Progenitor cell of endocrine pancreas (in vitro differentiated cells): ENCODE results near the gene RCE1. TPM values are rescaled to one million over a fixed set of nuclear protein-coding genes. Genes with fewer than 3 reads are reported as not detected.

Experiments used
- DNase-seq: peaks from one replicate; pipeline ENCODE4 v3.0.0; 2021; ENCODE audit warnings: low spot score; ENCODE audit not compliant: unreplicated experiment
- H3K27ac Mint-ChIP-seq: 2 replicates; pipeline ENCODE4 v1.8.0; 2021; ENCODE audit warnings: mild to moderate bottlenecking, moderate library complexity, mixed read lengths
- H3K27me3 Mint-ChIP-seq: 2 replicates; pipeline ENCODE4 v1.8.0; 2021; ENCODE audit warnings: mixed read lengths
- H3K36me3 Mint-ChIP-seq: 2 replicates; pipeline ENCODE4 v1.8.0; 2022; ENCODE audit warnings: mixed read lengths; ENCODE audit not compliant: insufficient read depth
- H3K4me1 Mint-ChIP-seq: 2 replicates; pipeline ENCODE4 v1.8.0; 2021; ENCODE audit warnings: low read depth, mixed read lengths
- H3K4me3 Mint-ChIP-seq: 2 replicates; pipeline ENCODE4 v1.8.0; 2021; ENCODE audit warnings: low read depth, mild to moderate bottlenecking, moderate library complexity, mixed read lengths
- H3K9me3 Mint-ChIP-seq: 2 replicates; pipeline ENCODE4 v1.8.0; 2021; ENCODE audit warnings: low read depth, mixed read lengths
- total RNA-seq: library from RNA; stranded (reverse); gene quantifications from 2 replicates; pipeline ENCODE4 v1.2.1, GENCODE V29; 2021
- TF ChIP-seq, protein P1 (sequence below): fragments of 200-600 bp; sonication (generic); IDR thresholded peaks from one replicate; pipeline ENCODE4 v1.5.0; 2021; ENCODE audit warnings: antibody characterized with exemption, mild to moderate bottlenecking; ENCODE audit not compliant: unreplicated experiment

The RCE1 gene
- total RNA-seq, 1 donor from 2014 or later = 33.3 TPM

DNA sequence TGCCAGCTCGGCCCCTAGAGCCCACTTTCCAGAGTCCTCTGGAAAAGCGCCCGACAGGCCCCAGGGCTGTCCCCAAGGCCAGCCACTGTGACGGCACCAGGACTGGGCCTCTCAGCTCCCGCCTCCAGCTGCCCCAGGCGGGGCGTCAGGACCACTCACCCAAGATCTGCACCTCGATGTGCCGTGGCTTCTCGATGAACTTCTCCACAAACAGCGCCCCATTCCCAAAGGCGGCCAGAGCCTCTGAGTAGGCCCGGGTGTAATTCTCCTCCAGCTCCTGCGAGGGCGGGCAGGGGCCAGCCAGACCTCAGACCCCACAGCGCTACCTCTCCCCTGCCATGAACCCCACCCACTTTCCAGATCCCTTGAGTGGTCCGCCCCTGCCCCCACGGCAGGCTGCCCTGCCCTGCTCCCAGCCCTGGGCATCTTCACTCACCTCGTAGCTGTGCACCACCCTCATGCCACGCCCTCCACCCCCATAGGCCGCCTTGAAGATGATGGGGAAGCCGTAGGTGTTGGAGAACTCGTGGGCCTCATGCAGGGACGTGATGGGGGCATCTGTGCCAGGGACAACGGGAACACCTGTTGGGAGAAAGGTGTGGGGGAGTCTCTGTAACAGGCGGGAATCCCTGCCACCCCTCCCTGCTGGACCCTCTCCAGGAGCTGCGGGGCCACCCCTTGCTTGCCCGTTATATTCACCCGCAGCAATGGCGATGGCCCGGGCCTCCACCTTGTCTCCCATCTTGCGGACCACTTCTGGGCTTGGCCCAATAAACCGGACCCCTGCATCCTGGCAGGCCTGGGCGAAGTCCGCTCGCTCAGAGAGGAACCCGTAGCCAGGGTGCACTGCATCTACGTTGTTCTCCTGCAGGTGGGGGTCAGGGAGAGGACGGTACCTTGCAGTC is 27.6 kb downstream of the RCE1 start:
- no peak for DNase-seq
- Mint-ChIP-seq H3K36me3 (no peaks in the 10 kb centered on the region), H3K4me3 (no peak overlapping the region), H3K27ac (no peak overlapping the region), H3K9me3 (no peaks in the 10 kb centered on the region), H3K4me1 (peaks cover 2% of the 10 kb centered on the region), H3K27me3 (peaks cover 17% of the 10 kb centered on the region)
- TF ChIP-seq, protein P1, sequence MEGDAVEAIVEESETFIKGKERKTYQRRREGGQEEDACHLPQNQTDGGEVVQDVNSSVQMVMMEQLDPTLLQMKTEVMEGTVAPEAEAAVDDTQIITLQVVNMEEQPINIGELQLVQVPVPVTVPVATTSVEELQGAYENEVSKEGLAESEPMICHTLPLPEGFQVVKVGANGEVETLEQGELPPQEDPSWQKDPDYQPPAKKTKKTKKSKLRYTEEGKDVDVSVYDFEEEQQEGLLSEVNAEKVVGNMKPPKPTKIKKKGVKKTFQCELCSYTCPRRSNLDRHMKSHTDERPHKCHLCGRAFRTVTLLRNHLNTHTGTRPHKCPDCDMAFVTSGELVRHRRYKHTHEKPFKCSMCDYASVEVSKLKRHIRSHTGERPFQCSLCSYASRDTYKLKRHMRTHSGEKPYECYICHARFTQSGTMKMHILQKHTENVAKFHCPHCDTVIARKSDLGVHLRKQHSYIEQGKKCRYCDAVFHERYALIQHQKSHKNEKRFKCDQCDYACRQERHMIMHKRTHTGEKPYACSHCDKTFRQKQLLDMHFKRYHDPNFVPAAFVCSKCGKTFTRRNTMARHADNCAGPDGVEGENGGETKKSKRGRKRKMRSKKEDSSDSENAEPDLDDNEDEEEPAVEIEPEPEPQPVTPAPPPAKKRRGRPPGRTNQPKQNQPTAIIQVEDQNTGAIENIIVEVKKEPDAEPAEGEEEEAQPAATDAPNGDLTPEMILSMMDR = no peak

DNA sequence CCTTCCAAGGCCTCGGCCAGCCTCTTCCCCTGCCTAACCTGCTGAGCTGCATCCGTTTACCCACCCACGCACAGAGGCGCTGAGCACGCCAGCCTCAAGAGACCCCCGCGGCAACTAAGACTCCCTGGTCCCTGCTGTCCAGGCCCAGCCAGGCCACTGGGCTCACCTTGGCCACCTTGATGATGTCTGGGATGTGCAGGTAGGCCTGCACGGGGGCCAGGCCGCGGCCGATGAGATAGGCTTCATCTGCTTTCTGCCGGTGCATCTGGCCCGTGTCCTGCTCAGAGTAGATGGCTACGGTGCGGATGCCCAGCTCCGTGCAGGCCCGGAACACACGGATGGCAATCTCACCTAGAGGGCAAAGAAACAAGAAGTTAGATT is 28.3 kb downstream of the RCE1 start:
- H3K36me3 Mint-ChIP-seq = no peaks in the 10 kb centered on the region
- TF ChIP-seq, protein P1 = no peak
- H3K27me3 Mint-ChIP-seq = peaks cover 22% of the 10 kb centered on the region
- H3K4me3 Mint-ChIP-seq = no peak overlapping the region
- H3K9me3 Mint-ChIP-seq = no peaks in the 10 kb centered on the region
- no peak for DNase-seq
- peaks cover 3% of the 10 kb centered on the region for H3K4me1 Mint-ChIP-seq
- peak overlapping the region; percentile 74 for H3K27ac Mint-ChIP-seq

DNA sequence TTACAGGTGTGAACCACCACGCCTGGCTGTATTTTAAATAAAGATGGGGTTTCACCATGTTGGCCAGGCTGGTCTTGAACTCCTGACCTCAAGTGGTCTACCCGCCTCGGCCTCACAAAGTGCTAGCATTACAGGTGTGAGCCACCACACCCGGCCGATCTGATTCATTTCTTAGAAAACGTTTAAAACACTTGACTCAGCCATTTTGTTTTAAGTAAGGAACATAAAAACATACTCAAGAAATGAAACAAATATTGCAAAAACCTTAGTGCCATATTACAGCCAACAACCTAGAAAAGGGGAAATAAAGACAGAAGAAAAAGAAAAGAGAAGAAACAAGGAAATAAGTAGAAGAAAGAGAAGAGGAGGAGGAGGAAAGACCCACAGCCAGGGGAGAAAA is 31.0 kb downstream of the RCE1 start:
- TF ChIP-seq, protein P1 = no peak
- Mint-ChIP-seq H3K4me3 (no peak overlapping the region), H3K4me1 (peaks cover 8% of the 10 kb centered on the region), H3K9me3 (no peaks in the 10 kb centered on the region), H3K27ac (no peak overlapping the region), H3K36me3 (no peaks in the 10 kb centered on the region), H3K27me3 (peaks cover 24% of the 10 kb centered on the region)
- no peak for DNase-seq

DNA sequence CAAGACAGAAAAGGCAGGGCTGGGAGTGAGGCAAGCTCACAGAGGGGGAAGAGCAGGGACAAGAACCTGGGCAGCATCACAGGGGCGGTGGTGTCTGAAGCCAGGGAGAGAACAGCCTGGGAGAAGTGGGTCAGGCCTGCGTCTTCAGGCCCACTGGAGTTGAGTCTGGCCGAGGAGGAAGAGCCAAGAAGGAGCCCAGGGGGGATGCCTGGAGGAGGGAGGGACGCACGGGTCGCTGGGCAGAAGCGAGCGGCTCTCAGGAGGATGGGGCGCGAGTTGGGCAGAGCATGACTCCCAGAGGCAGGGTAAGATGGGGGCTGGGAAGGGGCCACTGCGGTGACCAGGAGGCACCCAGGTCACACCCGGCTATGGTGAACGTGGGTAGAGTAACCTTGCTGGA is 32.1 kb downstream of the RCE1 start:
- DNase-seq = no peak
- H3K27ac Mint-ChIP-seq = no peak overlapping the region
- no peaks in the 10 kb centered on the region for H3K9me3 Mint-ChIP-seq
- H3K4me3 Mint-ChIP-seq = no peak overlapping the region
- peaks cover 24% of the 10 kb centered on the region for H3K27me3 Mint-ChIP-seq
- TF ChIP-seq, protein P1 = no peak
- H3K4me1 Mint-ChIP-seq = peaks cover 8% of the 10 kb centered on the region
- no peaks in the 10 kb centered on the region for H3K36me3 Mint-ChIP-seq

DNA sequence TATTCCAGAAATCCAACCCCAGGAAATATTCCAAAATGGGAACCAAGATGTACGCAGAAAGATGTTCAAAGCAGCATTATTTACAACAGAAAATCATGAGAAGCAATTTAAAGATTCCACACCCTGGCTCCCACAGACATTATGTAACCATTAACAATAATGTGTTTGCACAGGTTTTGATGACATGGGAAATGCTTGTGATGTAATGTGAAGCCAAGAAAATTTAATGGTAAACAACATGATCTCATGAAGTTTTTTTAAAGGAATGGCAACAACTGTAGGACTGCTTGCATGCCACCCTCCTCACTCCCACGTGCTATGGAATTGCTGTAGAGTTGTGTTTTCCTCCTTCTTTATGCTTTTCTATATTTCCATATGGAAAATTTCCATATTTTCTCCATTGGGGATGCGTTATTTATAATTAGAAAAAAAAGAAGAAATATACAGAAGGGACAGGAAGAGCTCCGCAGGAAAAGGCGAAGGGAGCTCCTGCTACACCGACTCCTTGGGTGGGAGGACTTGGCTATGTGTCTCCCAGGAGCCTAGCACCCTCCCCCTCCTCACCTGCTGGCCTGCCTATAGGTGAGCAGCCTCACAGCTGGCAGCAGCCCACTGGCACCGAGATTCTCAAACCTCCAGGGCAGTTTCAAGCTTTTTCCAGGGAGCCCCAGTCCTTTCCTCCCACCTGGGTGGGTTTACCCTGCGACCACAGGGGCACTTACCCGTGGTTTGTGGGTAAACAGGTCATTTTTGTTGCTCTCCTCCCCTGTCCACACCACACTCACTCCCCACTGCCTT is 34.5 kb downstream of the RCE1 start:
- TF ChIP-seq, protein P1 = no peak
- no peak for DNase-seq
- no peak overlapping the region for H3K4me3 Mint-ChIP-seq
- H3K9me3 Mint-ChIP-seq = no peaks in the 10 kb centered on the region
- no peak overlapping the region for H3K27ac Mint-ChIP-seq
- no peaks in the 10 kb centered on the region for H3K36me3 Mint-ChIP-seq
- H3K27me3 Mint-ChIP-seq = peaks cover 24% of the 10 kb centered on the region
- peaks cover 25% of the 10 kb centered on the region for H3K4me1 Mint-ChIP-seq
